H1 (cell line): ENCODE data around the gene MAN1C1.

Experiments
- CHD2 ChIP-seq: IDR thresholded peaks from 2 replicates; pipeline ENCODE4 v1.6.1; 2012; ENCODE audit warnings: low read length, improper control_type of control experiment
- CTCF ChIP-seq, 3 experiments: IDR thresholded peaks; 1 replicate in 2 of 3; 2 replicates in 1 of 3; pipeline versions ENCODE4 v1.5.1 to v1.6.1; 2011; ENCODE audit warnings: low read length in 3 of 3, mild to moderate bottlenecking in 3 of 3, inconsistent platforms in 2 of 3, low read depth in 1 of 3, moderate library complexity in 1 of 3; ENCODE audit not compliant: insufficient read depth in 1 of 3; ENCODE audit errors: control extremely low read depth in 1 of 3
- EZH2 ChIP-seq: fragments of 200-600 bp; sonication (generic); IDR thresholded peaks from 2 replicates; pipeline ENCODE4 v1.7.1; 2012; ENCODE audit warnings: low read depth, mild to moderate bottlenecking, moderate library complexity, low read length, inconsistent platforms; ENCODE audit not compliant: severe bottlenecking
- HDAC2 ChIP-seq, 2 experiments: fragments of 300-600 bp in 1 of 2; sonication (generic) in 1 of 2; IDR thresholded peaks; 2 replicates each; pipeline ENCODE4 v1.6.1; 2011 to 2012; ENCODE audit warnings: low read depth in 2 of 2, low read length in 2 of 2, mild to moderate bottlenecking in 2 of 2, moderate library complexity in 2 of 2, borderline replicate concordance in 1 of 2, inconsistent platforms in 1 of 2
- JUN ChIP-seq: IDR thresholded peaks from 2 replicates; pipeline ENCODE4 v1.6.1; 2011; ENCODE audit warnings: low read depth, mild to moderate bottlenecking, improper control_type of control experiment, low read length
- MAX ChIP-seq: IDR thresholded peaks from 2 replicates; pipeline ENCODE4 v1.6.1; 2012; ENCODE audit warnings: inconsistent platforms
- POLR2AphosphoS5 ChIP-seq: IDR thresholded peaks from 2 replicates; pipeline ENCODE4 v1.6.1; 2011; ENCODE audit warnings: low read depth, low read length
- SRF ChIP-seq: IDR thresholded peaks from 2 replicates; pipeline ENCODE4 v1.6.1; 2011; ENCODE audit warnings: mild to moderate bottlenecking, low read depth, low read length, moderate library complexity
- TF ChIP-seq, protein P1 (sequence below): IDR thresholded peaks from 2 replicates; pipeline ENCODE4 v1.6.1; 2012; ENCODE audit warnings: low read length, inconsistent platforms

GRCh38 chr1:25687221-25688017 is 70.8 kb downstream of the MAN1C1 start:
- TF ChIP-seq CTCF (IDR thresholded peaks at IDR 0.05; ENCODE audit: control extremely low read depth in 1 of 3, insufficient read depth in 1 of 3, low read depth in 1 of 3, low read length in 3 of 3) (no peak), MAX (no peak), EZH2 (no peak), CHD2 (no peak), JUN (no peak), HDAC2 (IDR thresholded peaks at IDR 0.05; ENCODE audit: borderline replicate concordance in 1 of 2, low read depth in 2 of 2, low read length in 2 of 2) (no peak), POLR2AphosphoS5 (no peak), SRF (no peak)
- TF ChIP-seq, protein P1, sequence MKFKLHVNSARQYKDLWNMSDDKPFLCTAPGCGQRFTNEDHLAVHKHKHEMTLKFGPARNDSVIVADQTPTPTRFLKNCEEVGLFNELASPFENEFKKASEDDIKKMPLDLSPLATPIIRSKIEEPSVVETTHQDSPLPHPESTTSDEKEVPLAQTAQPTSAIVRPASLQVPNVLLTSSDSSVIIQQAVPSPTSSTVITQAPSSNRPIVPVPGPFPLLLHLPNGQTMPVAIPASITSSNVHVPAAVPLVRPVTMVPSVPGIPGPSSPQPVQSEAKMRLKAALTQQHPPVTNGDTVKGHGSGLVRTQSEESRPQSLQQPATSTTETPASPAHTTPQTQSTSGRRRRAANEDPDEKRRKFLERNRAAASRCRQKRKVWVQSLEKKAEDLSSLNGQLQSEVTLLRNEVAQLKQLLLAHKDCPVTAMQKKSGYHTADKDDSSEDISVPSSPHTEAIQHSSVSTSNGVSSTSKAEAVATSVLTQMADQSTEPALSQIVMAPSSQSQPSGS: no peak
